Measurements from ENCODE around the gene CSDE1. TPM values are rescaled to one million over a fixed set of nuclear protein-coding genes. Genes with fewer than 3 reads are reported as not detected.

The CSDE1 gene
- total RNA-seq, 1 experiment from 2014 or later: 812 TPM

DNA sequence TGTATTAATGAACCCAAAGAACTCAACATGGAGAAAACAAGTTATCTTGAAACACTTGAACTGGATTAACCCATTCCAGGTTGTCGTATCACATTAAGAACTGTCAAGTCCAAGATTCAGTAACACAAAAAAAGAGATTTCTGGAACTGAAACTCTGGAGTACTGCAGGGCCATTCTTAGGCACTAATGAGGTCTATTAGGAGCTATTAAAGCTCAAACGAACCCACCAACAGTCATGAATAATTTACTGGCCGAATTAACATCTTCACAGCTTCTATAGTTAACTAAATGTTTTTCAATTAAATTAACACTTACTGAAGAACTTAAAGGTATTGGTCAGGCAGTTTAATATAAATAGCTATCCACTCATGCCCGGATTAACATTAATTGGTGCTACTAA lies 4.6 kb downstream of the CSDE1 start:
- BruUV-seq (replicated peaks): no TSS peak
- no peak for DNase-seq (ENCODE audit: low spot score)

DNA sequence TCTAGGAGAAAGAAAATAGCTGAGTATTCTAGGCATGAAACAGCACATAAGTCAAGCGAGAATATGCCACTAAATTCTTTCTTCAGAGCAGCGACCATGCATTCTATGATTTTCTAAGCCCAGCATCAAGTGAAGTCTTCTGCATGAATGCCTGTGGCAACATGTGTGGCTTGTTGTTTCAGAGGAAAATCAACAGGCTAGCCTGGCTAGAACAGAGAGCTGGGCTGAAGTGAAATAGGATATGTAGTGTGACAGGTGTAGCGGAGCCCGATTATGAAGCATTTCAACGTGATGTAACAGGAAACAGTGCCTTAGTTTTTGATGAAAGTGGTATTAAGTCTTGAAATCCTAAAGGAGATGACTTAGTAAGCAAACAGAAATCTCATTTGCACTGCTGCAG lies 7.0 kb downstream of the CSDE1 start:
- no peaks in the 10 kb centered on the region for H3K27me3 ChIP-seq (replicated peaks; ENCODE audit: insufficient read depth, low read depth, low read length, poor library complexity)
- DNase-seq (ENCODE audit: low spot score): no peak
- H3K27ac ChIP-seq (ENCODE audit: low read depth, low read length, poor library complexity, severe bottlenecking): no peak overlapping the region
- peaks cover 52% of the 10 kb centered on the region for H3K36me3 ChIP-seq (ENCODE audit: insufficient read depth, low read length, poor library complexity, severe bottlenecking)
- ChIA-PET CTCF (no interaction called here), POLR2A (ENCODE audit: low non-redundant PET) (interaction anchor here (0.6 kb wide), 1 partner anchor 18 kb away, joined by 3 read pairs; no protein-coding TSS in a partner anchor)
- TF ChIP-seq EZH2 (IDR thresholded peaks at IDR 0.05; ENCODE audit: borderline replicate concordance, low read depth, low read length, poor library complexity, severe bottlenecking): no peak
- TF ChIP-seq, protein P1, sequence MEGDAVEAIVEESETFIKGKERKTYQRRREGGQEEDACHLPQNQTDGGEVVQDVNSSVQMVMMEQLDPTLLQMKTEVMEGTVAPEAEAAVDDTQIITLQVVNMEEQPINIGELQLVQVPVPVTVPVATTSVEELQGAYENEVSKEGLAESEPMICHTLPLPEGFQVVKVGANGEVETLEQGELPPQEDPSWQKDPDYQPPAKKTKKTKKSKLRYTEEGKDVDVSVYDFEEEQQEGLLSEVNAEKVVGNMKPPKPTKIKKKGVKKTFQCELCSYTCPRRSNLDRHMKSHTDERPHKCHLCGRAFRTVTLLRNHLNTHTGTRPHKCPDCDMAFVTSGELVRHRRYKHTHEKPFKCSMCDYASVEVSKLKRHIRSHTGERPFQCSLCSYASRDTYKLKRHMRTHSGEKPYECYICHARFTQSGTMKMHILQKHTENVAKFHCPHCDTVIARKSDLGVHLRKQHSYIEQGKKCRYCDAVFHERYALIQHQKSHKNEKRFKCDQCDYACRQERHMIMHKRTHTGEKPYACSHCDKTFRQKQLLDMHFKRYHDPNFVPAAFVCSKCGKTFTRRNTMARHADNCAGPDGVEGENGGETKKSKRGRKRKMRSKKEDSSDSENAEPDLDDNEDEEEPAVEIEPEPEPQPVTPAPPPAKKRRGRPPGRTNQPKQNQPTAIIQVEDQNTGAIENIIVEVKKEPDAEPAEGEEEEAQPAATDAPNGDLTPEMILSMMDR (conservative IDR thresholded peaks at IDR 0.05; ENCODE audit: low read depth, low read length): no peak
- H3K4me3 ChIP-seq (ENCODE audit: low read depth, low read length, poor library complexity, severe bottlenecking): no peak overlapping the region
- no peaks in the 10 kb centered on the region for H3K9me3 ChIP-seq (ENCODE audit: low read depth, low read length, poor library complexity, severe bottlenecking)
- peaks cover 20% of the 10 kb centered on the region for H3K4me1 ChIP-seq (ENCODE audit: insufficient read depth, low read length, poor library complexity, severe bottlenecking)
- intact Hi-C loops (cut with micrococcal nuclease; ENCODE audit: unreplicated experiment): no loop called here
- BruUV-seq (replicated peaks): no TSS peak

More for the DNA sequence above, 4.6 kb downstream of the CSDE1 start:
- Histone ChIP-seq H3K9me3 (ENCODE audit: low read depth, low read length, poor library complexity, severe bottlenecking) (no peaks in the 10 kb centered on the region), H3K4me1 (ENCODE audit: insufficient read depth, low read length, poor library complexity, severe bottlenecking) (peaks cover 23% of the 10 kb centered on the region), H3K27ac (ENCODE audit: low read depth, low read length, poor library complexity, severe bottlenecking) (no peak overlapping the region), H3K4me3 (ENCODE audit: low read depth, low read length, poor library complexity, severe bottlenecking) (no peak overlapping the region), H3K36me3 (ENCODE audit: insufficient read depth, low read length, poor library complexity, severe bottlenecking) (peaks cover 29% of the 10 kb centered on the region), H3K27me3 (replicated peaks; ENCODE audit: insufficient read depth, low read depth, low read length, poor library complexity) (no peaks in the 10 kb centered on the region)
- intact Hi-C loops (cut with micrococcal nuclease; ENCODE audit: unreplicated experiment): no loop called here
- CTCF ChIA-PET: no interaction called here
- POLR2A ChIA-PET (ENCODE audit: low non-redundant PET): no interaction called here
- no peak for TF ChIP-seq EZH2 (IDR thresholded peaks at IDR 0.05; ENCODE audit: borderline replicate concordance, low read depth, low read length, poor library complexity, severe bottlenecking)
- TF ChIP-seq, protein P1 (conservative IDR thresholded peaks at IDR 0.05; ENCODE audit: low read depth, low read length): no peak

DNA sequence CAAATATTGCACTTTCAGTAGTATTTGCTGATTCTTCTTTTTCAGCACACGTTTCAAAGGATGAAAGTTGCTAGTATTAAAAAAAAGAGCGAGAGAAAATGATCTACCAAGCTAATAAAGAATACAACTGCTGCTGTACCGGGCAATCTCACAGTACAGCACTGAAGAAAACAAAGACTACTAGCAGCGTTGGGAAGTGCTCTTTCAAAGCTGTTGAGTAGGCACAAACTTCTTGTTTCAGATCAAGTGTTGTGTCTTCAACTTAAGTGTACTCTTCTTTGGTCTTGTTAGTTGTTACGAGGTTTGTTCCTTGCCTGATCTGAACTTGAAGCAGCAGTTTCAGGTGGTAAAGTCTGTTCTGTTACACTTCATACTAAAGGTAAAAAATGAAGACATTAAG lies 7.9 kb downstream of the CSDE1 start:
- DNase-seq (ENCODE audit: low spot score): no peak
- H3K36me3 ChIP-seq (ENCODE audit: insufficient read depth, low read length, poor library complexity, severe bottlenecking): peaks cover 62% of the 10 kb centered on the region
- ChIA-PET POLR2A (ENCODE audit: low non-redundant PET) (no interaction called here), CTCF (no interaction called here)
- BruUV-seq (replicated peaks): no TSS peak
- intact Hi-C loops (cut with micrococcal nuclease; ENCODE audit: unreplicated experiment): no loop called here
- no peaks in the 10 kb centered on the region for H3K9me3 ChIP-seq (ENCODE audit: low read depth, low read length, poor library complexity, severe bottlenecking)
- TF ChIP-seq, protein P1 (conservative IDR thresholded peaks at IDR 0.05; ENCODE audit: low read depth, low read length): no peak
- TF ChIP-seq EZH2 (IDR thresholded peaks at IDR 0.05; ENCODE audit: borderline replicate concordance, low read depth, low read length, poor library complexity, severe bottlenecking): no peak
- no peak overlapping the region for H3K4me3 ChIP-seq (ENCODE audit: low read depth, low read length, poor library complexity, severe bottlenecking)
- H3K27me3 ChIP-seq (replicated peaks; ENCODE audit: insufficient read depth, low read depth, low read length, poor library complexity): no peaks in the 10 kb centered on the region
- no peak overlapping the region for H3K27ac ChIP-seq (ENCODE audit: low read depth, low read length, poor library complexity, severe bottlenecking)
- H3K4me1 ChIP-seq (ENCODE audit: insufficient read depth, low read length, poor library complexity, severe bottlenecking): peaks cover 11% of the 10 kb centered on the region

All from A673 (cell line).